Skin of body (tissue), 2 donors: ENCODE measurements around the gene TTC21B. TPM values are rescaled to one million over a fixed set of nuclear protein-coding genes. Genes with fewer than 3 reads are reported as not detected.

ENCODE experiments used
- DNase-seq: peaks from one replicate; lab custom pipeline; 2025; lab: John Stamatoyannopoulos, UW
- total RNA-seq: library from RNA; depleted of rRNA; stranded (reverse); fragments of >200 nt; gene quantifications from one replicate; pipeline ENCODE4 v1.2.3, GENCODE V29; 2014

Gene TTC21B
- total RNA-seq, 1 donor from 2014 or later, result 55.2 TPM

DNA sequence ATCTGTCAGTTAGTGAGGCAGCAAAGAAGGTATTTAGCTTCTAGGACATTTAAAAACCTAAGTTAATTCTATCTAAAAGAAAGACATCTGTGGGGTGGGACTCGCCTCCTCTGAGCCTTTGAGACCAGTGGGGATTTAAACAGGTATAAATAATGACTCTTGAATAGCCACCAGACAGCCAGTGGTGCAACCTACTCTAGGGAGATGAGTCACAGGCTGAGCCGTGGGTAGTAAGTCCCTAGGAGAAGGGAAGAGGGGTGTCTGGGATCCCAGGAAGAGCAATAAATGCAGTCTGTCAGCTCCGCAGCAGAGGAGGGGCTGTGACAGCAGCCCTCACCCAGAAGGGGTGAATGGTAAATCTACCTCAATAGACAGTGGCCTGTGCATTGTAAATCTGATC, 116.5 kb downstream of the TTC21B start:
- no peak for DNase-seq

DNA sequence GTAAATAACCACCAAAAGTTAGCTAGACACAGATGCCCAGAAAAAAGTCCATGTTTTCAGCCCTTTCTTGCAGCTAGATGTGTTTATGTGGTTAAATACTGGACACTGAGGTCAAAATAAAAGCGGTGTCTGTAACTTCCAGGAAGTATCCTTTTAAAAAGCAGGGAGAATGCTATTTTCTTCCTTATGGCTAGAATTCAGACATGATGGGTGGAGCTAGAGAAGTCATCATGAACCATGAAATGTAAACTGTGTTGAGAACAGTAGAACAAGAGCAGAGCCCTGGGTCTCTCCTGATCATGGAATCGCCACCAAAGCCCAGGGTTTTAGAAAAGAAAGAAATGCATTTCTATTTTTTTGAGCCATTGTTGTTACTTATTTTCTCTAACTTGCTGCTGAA, 118.2 kb downstream of the TTC21B start:
- no peak for DNase-seq

DNA sequence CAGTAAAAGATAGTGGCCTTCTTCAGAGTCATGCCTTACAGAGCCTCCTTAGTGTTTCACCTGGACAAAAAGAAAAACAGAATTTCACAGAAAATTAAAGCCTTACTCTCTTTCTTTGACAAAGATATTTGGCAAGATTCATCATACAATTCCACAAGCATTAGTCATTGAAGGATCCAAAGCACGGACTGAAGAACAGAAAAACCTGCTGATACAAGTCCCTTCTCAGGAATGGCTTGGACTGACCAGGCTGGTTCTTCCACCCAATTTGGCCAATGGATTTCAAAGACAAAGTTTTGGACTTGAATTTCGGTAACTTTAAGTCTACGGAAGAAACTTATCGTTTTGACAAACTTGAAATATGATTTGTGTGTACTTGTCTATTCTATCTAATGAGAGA, 120.4 kb downstream of the TTC21B start:
- DNase-seq, result no peak

DNA sequence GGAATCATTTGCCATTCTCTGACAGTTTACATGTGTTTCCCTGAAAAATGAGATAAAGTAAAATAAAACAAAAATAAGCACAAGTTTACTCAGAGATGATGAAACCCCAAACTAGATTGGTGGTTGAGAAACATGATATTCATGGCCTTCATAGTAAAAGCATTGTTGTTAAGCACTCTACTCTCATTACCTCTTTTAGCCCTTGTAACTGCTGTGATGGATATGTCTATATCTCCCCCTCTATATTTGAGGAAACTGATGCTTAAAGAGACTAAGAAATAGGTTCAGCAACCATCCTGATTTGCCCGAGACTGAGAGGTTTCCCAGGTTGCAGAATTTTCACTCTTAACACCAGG, 125.7 kb downstream of the TTC21B start:
- no peak for DNase-seq

DNA sequence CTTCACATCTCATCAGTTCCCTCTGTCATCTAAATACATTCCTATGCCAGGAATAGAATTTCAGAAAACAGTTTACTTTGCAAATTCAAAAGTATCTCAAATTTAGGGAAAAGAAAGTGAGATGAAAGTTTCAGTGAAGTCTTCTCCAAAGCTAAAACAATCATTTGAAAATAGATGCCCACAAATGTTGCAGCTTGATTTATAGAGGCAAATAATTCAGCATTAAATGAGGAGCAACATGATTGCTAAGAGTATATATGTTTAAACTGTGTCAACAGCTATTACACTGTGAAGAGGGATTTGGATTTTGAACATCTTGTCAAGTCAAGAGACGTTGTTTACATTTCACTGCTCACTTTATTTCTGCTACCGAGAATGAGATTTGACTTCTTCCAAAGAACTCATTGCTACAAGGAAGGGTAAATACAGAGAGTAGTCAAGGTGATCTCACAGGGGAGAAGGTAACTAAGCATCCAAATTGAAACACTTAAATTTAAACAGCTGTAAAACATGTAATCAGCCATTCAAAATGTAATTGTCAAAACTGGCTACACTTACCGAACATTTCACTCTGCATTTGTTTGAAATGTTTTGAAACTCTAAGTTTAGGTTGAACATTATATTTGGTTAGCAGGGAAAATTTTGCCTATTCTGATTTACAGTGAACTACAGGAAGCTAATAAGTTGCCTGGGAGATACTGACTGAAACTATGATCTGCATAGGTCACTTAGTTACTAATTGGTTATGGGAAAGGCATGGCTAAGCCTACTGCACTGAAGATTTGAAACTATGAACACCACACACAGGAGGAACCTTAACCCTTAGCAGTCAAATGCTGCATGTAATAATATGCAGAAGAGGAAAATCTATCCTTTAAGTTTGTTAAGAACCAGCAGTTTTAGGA, 126.3 kb downstream of the TTC21B start:
- DNase-seq, result no peak

DNA sequence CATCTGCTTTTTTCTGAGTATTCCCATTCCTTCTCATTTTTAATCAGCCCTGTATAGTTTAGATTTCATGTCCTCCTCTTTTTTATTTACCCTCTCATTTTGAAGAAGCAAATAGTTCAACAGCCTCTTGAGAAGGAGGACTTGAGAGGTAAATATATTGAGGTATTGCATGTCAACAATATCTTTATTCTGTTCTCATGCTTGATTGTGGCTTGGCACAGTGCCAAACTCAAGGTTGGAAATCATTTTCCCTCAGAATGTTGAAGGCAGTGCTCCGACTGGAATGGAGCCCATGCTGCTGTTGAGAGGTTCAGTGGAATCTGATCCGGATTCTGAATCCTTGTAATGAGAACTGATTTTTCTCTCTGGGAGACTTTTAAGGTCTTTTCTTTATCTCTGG, 128.5 kb downstream of the TTC21B start:
- no peak for DNase-seq

Other genes with a start within 250 kb of the TTC21B start
- 20.3 TPM for gene GALNT3, start 159.5 kb downstream of the TTC21B start, total RNA-seq
- 0.10 TPM for gene SCN1A, start 174.2 kb upstream of the TTC21B start, total RNA-seq